Activated CD4-positive, CD25-positive, alpha-beta regulatory T cell treated with anti-CD3 and anti-CD28 coated beads, Interleukin-2, amount 50 U/mL, for 16 hours (primary cell): ENCODE measurements around the gene CEMIP.

Experiments
- DNase-seq: peaks from one replicate; pipeline ENCODE4 v3.0.0-alpha.2; 2020; ENCODE audit warnings: low read depth, low spot score

Gene CEMIP

DNA sequence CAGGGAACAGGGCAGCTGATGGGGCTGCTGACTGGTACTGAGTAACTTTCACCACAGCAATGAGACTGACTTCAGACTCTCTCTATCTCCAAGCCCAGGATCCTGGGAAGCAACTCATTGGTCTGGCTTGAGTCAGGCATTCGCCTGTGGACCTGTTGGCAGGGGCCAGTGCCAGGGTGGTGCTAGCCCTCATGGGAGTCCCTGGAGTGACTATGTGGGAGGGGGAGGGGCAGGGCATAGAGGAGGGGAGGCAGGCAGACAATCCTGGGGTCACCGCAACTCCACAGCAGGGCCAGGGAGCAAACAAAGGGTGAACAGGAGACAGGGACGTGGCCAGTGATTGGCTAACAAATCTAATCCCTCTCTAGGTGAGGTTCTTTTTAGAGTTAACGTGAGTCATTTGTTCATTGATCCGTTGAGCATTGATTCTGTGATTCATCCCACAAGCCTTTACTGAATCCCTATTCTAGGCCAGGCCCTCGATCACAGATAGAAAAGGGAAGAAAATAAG lies 71.8 kb downstream of the CEMIP start:
- no peak for DNase-seq

DNA sequence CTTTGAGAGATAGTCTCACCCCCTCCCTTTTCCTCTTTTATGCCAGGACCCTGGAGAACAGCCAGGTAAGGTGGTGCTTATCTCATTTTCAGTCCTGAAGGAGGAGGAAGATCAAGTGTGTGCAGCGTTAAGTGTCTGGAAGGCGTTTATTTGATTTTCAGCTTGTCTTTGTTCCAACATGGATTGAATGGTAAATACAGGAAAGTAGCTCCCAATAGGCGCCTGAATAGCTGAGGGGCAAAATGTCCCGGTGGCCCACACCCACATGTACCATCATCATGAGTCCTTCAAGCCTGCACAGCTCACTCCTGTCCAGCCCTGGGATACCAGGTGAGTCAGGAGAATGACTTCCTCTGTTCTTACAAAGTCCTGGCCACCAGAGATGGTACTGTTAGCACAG lies 73.5 kb downstream of the CEMIP start:
- no peak for DNase-seq

DNA sequence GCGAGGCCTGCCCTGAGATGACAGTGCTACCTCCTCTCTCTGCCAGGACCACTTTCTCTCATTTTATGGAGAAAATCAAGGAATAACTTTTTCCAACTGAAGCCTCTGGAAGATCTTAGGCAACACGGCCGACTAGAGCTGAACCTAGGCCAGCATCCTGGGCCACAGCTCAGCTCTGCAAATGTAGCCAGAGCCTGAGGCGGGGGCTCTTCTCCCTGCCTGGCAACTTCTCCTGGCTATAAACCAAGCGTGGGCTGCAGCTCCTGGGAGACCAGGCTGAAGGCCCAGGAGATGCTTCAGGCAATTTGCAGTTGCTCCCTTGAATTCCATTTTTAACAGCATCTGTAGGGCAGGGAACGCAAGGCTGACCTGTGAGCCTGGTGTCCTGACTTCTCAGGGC lies 74.9 kb downstream of the CEMIP start:
- DNase-seq, result no peak

DNA sequence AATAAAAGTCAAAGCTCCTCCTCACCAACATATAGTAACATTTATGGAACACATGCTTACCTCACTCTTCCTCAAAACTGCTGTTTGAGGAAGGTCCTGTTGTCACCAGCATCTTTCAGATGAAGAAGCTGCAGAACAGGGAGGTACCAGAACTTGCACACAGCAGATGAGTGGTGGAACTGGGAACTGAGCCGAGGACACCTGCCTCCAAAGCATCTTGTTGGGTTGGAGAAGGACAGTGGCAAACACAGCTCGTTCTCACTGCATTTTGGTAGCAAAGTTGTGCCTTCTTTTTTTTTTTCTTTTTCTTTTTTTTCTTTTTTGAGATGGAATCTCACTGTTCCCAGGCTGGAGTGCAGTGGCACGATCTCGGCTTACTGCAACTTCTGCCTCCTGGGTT lies 76.0 kb downstream of the CEMIP start:
- no peak for DNase-seq

DNA sequence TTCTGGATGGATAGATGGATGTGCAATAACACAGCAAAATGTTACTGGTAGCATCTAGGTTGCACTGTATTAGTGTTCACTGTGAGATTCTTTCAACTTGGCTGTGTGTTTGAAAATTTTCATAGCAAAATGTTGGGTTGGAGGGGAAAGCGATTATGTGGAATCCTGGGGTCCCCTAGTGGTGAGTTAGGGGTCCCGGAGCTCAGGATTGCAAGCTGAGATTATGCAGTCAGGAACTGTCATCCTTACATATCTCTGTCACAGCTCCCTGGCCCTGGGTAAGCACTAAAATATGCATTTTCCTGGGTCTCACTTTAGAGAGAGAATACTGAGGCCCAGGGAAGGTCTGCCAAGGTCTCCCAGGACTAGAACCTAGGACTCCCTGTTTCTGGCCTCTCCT lies 77.2 kb downstream of the CEMIP start:
- no peak for DNase-seq

DNA sequence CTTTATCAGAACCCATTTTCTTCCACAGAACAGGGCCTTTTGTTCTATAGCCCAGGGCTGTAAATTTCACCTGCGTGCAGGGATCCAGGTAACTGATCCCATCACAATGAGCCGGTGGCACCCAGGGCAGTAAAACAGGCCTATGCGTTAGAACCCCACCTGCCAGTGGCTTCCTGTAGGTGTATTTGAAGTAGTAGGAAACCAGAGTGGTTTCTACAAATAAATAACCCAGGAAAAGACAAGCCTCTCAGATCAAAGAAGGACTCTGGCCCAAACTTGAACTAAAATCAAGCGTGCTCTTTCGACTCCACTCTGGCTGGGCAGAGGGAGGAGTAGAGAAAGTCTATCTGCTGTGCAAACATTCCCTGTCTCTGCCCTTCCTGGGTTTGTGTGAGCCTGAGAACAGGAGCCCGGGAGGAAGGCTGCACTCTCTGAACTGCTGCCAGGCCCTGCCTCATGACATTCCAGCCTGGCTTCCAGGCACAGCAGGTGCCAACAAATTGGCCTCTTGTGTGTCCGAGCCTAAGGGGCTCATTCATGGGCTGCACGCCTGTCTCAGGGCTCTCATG lies 77.7 kb downstream of the CEMIP start:
- DNase-seq, result no peak

DNA sequence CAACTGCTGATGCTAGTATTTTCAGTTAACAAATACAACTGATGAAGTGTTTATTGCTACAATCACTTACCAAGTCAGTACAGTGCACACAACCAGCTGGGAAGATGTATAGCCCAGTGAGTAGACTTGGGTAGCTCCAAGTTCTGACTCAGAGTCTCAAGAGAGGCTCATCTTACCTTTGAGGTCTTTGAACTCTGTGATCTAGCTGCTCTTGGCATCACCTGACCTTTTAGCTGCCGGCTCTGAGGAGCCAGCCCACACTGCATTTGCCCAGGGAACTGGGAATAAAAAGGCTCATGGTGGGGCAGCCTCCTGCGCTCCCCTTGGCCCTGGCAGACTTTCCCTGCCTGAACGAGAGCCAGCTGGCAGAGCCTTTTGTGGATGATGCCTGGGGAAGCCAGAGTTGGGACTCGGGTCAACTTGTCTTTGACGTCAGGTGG lies 82.6 kb downstream of the CEMIP start:
- DNase-seq, result no peak

DNA sequence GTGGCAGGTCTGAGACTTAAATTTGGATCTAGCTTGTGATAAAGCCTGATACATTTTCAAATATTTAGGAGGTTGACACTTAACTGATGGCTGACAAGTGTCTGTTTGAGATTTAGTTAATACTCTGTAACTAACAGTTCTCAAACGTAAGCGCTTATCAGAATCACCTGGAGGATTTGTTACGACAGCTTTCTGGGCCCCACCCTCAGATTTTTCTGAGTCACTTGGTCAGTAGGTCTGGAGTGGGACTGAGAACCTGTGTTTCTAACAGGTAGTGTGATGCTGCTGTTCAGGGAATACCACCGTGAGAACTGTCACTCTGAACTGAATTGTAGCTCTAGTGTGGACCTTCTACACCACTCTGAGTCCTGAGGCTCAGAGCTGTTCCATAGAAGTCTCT lies 85.5 kb downstream of the CEMIP start:
- DNase-seq, result no peak

DNA sequence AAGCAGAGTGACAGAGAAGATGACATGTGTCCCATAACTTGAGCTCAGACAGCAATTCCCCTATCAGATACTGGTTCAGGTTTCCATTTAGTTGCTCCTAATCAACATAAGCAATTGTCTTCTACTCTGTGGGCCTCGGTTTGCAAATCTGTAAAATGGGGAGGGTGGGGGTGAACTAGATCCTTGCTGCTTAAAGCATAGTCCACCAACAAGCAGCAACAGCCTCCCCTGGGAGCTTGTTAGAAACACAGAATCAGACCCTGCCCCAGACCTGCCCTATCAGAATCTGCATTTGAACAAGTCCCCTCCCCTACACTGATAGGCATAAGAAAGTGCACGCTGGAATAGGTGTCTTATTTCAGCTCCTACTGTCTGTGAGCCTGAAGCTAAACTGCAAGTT lies 87.8 kb downstream of the CEMIP start:
- DNase-seq, result no peak

DNA sequence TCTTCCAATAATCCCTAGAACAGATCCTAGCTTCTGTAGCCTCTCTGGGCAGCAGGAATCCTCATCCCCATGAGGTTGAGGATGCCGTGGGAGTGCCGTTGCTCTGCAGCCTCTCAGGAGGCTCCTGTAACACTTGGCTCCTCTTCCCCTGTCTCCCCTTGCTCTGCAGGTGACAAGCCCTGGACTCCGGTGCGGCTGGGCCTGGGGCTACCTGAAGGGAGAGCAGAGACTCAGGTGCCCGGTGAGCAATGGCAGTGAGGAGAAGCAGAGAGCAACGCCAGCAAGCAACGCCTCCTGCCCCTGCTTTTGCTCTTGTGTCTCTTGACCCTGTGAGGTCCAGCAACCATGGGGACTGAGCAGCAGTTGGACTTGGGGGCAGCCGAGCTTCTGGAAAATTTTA lies 91.2 kb downstream of the CEMIP start:
- DNase-seq, result no peak

DNA sequence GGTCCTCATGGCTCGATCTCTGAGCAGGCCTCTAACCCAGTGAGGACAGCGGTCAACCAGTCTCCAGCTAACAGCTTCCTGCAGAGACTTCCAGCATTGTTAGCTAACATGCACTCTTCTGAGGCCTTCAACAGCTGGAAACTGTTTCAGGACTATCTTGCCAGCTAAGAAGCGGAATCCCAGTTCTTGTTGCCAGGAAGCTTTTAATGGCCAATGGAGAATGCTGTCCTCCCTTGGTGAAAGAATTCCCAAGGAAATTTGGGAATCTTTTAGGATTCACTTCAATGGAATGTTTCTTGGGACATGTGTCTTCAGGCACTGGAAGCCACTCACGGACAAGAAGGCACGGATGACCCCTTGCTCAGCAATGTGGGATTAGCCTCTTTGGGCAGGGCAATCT lies 91.7 kb downstream of the CEMIP start:
- no peak for DNase-seq

DNA sequence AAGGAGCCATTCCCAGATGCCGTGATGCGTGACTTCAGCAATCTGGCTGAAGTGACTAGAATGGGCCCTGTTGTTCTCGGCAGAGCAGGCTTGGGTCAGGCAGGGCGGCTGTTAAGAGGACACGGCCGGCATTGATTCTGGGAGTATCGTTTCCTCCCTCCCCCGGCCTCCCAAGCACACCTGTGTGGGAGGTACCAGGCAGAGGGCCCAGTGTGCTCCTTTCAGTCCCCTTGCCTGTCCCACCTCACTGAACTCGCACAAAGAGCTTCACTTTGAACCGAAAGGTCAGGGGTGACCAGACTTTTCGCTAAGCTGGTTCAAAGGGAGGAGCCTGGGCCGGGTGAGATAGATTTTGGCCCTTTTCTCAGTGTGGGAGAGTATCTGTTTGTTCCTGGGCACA lies 92.7 kb downstream of the CEMIP start:
- no peak for DNase-seq

DNA sequence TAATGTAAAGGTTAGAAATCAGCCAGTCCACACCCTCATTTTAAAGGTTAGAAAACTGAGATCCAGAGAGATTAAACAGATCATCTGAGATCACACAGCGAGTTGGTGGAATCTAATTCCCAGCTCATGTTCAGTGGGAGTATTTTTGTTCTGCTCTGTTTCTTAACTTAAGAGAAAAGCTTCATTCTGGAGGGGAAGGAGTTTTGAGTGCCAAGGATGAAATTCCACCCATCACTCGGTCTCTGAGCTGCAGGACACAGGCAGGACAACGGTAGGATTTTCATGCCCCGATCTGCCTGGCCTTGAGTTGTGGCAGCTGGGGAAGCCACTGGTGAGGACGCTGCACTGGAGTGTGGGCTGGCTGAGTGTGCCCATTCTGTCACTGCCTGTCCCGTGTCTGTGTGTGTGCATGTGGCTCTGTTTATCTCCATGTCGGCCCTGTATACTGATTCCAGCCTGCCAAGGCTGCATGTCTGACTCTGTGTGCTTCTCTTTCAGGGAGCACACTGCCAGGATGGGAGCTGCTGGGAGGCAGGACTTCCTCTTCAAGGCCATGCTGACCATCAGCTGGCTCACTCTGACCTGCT lies 94.3 kb downstream of the CEMIP start:
- DNase-seq, result no peak

DNA sequence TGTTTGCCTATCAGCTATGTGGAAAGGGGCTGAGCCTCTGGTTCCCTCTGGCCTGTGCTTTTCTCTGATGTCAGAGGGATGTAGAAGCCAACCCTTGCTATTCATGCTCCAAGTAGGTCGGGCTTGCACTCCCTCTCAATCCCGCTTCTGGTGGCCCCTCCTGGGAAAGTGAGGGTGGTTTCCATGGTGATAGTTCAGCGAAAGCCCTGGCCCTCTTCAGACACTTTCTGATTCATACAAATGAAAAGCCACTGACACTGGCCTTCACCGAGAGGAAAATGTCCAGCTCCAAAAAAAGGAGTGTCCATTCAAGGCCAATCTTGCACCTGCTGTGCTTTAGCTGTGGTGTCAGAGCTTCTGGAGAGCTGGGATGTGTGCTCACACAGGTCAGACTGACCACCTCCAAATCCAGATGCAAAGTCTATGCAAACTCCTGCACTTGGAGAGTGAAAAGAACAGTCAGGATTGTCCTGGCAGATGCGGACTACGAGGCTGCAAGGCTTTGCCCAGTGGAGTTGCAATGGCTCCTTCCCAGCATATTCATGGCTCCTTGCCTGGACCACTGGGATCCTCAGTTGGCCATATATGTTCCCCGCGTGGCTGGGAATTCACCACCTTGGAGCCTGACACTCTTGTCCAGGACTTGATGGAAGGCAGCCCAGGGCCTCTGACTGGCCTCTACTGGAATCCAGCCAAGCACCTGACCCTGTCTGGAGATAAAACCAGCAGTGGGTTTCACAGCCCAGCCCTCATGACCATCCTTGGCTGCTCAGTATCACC lies 96.6 kb downstream of the CEMIP start:
- no peak for DNase-seq

DNA sequence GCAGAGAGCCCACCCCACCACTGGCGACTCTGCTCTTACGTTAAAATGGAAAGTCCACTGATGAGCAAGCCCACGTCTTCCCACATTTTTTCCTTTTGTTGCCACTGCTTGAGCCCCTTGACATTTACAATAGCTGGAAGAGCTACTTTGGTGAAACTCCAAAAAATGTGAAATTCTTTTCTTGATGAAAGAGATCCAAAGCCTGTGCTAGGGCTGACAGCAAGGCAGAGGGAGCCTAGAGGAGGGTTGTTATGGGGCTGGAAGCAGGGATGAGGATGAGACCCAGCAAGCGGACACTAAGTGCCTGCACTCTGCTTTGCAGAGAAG lies 97.1 kb downstream of the CEMIP start:
- no peak for DNase-seq

DNA sequence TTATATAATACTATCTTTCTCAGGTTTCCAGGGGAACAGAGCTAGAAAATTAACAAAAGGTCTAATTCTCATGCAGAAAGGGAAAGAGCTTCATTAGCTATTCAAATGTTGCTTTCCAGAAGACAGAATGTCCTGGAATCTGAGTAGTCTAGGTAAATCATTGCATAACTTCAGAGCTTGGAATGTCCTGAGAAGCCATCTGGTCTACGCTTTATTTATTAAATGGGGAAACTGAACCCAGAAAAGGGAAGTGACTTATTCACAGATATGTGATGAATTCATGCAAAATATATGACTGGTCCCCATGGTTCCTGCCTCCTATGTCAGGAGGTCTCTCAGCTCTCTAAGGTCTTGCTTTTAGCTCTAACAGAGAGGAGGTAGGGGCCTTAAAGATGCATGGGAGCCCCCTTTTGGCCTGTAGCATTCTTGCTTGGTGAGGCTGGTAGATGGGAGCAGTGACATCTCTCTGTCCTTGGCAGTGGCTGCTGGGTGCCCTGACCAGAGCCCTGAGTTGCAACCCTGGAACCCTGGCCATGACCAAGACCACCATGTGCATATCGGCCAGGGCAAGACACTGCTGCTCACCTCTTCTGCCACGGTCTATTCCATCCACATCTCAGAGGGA lies 99.2 kb downstream of the CEMIP start:
- no peak for DNase-seq

DNA sequence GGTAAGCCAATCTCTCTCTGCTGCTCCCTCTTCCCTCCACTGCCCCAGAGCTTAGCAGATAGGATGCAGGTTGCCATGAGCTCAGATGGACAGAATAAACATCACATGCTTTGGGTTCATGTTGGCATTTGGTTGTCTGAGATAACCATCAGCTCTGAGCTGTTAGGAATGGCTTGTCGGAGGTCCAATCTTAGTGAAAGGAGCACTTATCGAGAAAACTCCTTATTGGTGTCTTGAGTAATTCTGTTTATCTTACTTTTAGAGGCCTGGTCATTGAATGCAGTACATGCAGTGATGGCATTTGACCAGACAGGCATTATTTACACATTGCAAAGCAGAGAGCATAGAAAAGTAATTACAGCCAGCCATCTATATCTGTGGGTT lies 99.7 kb downstream of the CEMIP start:
- no peak for DNase-seq

DNA sequence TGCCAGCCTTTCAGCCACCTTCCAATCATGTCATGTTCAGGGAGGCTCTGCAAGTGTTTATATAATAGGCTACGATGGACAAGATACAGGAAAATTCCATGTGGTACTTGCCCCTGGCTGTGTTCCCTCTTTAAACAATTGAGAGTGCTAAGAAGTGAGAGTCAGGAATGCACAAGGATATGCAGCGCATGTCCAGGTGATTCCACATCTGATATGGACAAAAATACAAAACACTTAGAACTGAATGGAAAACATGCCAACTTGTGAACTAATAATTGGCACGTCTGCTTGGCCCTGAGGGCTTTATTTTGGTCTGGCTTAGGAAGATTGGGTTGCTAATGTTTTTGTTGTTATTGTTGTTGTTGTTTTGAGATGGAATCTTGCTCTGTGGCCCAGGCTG lies 100.9 kb downstream of the CEMIP start:
- DNase-seq, result no peak

DNA sequence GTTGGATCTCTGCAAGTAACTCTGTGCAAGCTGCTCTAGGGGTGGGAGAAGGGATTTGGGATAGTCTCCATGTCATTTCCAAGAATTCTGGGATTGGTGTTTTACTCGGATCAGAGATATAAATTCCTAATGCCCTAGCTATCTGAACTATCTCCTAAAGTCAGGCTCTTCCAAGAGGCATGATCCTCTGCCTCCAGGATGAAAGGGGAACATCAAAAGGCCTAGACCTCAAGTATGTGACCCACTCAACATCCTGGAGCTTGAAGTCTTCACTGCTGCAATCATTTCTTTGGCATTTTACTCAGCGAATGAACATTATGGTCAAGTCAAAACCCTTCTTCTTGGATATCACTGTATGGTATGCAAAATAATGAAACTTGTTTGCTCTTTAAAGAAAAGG lies 104.5 kb downstream of the CEMIP start:
- DNase-seq, result no peak

DNA sequence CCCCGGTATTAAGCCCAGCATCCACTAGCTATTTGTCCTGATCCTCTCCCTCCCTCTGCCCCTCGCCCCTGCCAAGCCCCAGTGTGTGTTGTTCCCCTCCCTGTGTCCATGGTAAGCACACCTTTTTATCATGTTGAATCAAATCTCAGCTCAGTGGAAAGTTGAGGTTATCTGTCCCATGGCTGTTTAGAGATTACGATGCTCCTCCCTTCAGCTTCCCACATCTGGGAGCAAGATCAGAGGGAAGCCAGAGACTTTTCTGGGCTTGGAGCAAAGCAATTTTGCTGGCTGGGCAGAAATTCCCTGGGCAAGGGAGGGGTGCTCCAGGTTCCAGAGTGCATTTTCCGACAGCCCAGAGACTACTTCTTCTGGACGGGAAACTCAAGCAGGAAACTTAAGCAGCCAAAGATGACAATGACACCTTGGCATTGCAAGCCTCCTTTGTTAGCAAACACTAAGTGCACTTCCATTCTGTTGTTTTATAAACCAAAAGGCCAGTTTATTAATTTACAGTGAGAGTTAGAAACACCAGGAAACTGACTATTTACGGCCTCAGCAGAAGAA lies 105.9 kb downstream of the CEMIP start:
- DNase-seq, result no peak

DNA sequence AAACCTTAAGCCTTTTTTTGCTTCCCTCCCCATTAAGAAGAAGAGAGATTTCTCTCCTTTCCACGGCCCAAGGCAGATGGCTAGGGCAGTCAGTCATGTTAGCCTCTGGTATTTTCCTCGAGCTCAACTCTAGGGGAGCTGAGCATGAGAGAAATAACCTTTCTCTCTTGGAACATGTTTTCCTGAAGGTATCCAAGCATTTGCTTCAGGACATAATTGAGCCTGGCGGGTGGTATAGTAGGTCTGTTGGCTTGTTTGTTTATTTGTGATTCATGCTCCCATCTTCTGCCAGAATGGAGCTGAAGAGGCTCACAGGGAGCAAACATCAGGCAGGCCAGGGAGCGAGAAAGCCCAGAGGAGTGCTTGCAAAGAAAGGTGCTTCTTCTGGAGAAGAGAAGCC lies 108.0 kb downstream of the CEMIP start:
- no peak for DNase-seq

DNA sequence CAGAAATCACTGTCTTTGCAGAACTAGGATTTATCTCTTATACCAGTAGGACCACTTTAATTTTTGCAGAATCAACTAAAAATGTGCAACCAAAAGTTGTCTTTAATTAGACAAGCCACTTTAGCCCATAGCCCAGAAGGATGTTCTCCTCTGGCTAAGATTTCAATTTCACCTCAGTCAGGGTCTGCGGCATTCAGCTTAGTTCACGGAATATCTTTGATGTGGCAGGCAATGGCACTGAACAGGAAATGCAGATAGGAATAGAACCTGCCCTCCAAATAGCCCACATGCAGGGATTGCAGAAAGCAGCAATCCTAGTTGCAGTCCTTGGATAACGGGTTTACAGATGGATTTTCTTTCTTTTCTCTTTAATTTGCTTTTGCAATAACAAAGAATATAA lies 109.7 kb downstream of the CEMIP start:
- DNase-seq, result no peak
